NCI-H2029 treated with DMSO at 0.1 percent for 48 hours (cell line): ENCODE measurements around the gene STAC3.

ENCODE experiments used
- DNase-seq: peaks from one replicate; lab custom pipeline; 2025; lab: John Stamatoyannopoulos, UW

Gene STAC3

GRCh38 chr12:57254506-57255280, 3.7 kb upstream of the STAC3 start:
- DNase-seq, result no peak

- no peak for DNase-seq
Measured at GRCh38 chr12:57250541-57250940, 446 bp downstream of the STAC3 start.

- DNase-seq, result no peak
Measured at GRCh38 chr12:57248934-57249742, 1.8 kb downstream of the STAC3 start.

- DNase-seq, result no peak
Measured at GRCh38 chr12:57247041-57247440, 3.9 kb downstream of the STAC3 start.

GRCh38 chr12:57244312-57244696, 6.7 kb downstream of the STAC3 start:
- no peak for DNase-seq

- peak; percentile 66 for DNase-seq
Measured at GRCh38 chr12:57243521-57244311, 7.3 kb downstream of the STAC3 start.

- DNase-seq, result peak; percentile 89
Measured at GRCh38 chr12:57242691-57243454, 8.1 kb downstream of the STAC3 start.

GRCh38 chr12:57242329-57242690, 8.7 kb downstream of the STAC3 start:
- DNase-seq, result peak; percentile 89

GRCh38 chr12:57241402-57242310, 9.3 kb downstream of the STAC3 start:
- DNase-seq, result no peak

- DNase-seq, result no peak
Measured at GRCh38 chr12:57240926-57241401, 10.0 kb downstream of the STAC3 start.

- peak; percentile 56 for DNase-seq
Measured at GRCh38 chr12:57240066-57240921, 10.7 kb downstream of the STAC3 start.

GRCh38 chr12:57239587-57240065, 11.4 kb downstream of the STAC3 start:
- DNase-seq, result peak; percentile 33

GRCh38 chr12:57238854-57239554, 12.0 kb downstream of the STAC3 start:
- DNase-seq, result peak; percentile 76

- DNase-seq, result no peak
Measured at GRCh38 chr12:57237932-57238853, 12.8 kb downstream of the STAC3 start.

- DNase-seq, result peak; percentile 23
Measured at GRCh38 chr12:57237596-57237931, 13.4 kb downstream of the STAC3 start.

- no peak for DNase-seq
Measured at GRCh38 chr12:57236925-57237595, 13.9 kb downstream of the STAC3 start.
